Activated CD4-positive, alpha-beta T cell treated with anti-CD3 and anti-CD28 coated beads for 36 hours (primary cell): Measurements from ENCODE around the gene TSPEAR. TPM values are rescaled to one million over a fixed set of nuclear protein-coding genes. Genes with fewer than 3 reads are reported as not detected.
"Not testable (repeated sequence)": the region's sequence is repeated elsewhere in the genome, so short reads cannot be mapped to it uniquely, and the experiment has no call there.

Source experiments
- ATAC-seq: fragments of 200-7000 bp; cut with Tn5 transposase; one replicate; pipeline ENCODE4 v1.10.0; 2021; ENCODE audit warnings: mild to moderate bottlenecking, moderate library complexity
- CTCF ChIA-PET: fragments of 350-600 bp; sonication (Branson Sonifier 250); formaldehyde crosslinking; loops from one replicate; lab custom pipeline; 2021; ENCODE audit warnings: antibody characterized with exemption; lab: Charles Lee
- POLR2A ChIA-PET: fragments of 350-600 bp; sonication (Branson Sonifier 250); formaldehyde crosslinking; loops from one replicate; lab custom pipeline; 2021; ENCODE audit warnings: antibody characterized with exemption, inconsistent platforms; lab: Charles Lee
- DNase-seq: peaks from one replicate; pipeline ENCODE4 v3.0.0-alpha.2; 2020
- H3K27ac Mint-ChIP-seq: one replicate; pipeline ENCODE4 v1.8.0; 2021; ENCODE audit warnings: mixed read lengths
- H3K27me3 Mint-ChIP-seq: one replicate; pipeline ENCODE4 v1.8.0; 2021; ENCODE audit warnings: mixed read lengths
- H3K36me3 Mint-ChIP-seq: one replicate; pipeline ENCODE4 v1.8.0; 2021; ENCODE audit warnings: low read depth, mixed read lengths
- H3K4me1 Mint-ChIP-seq: one replicate; pipeline ENCODE4 v1.8.0; 2021; ENCODE audit warnings: mixed read lengths
- H3K4me3 Mint-ChIP-seq: one replicate; pipeline ENCODE4 v1.8.0; 2021; ENCODE audit warnings: mild to moderate bottlenecking, moderate library complexity, mixed read lengths
- H3K9me3 Mint-ChIP-seq: one replicate; pipeline ENCODE4 v1.8.0; 2021; ENCODE audit warnings: low read depth, mixed read lengths
- intact Hi-C, 2 experiments: fragments of 100-400 bp; cut with DNase I in 1 of 2; cut with micrococcal nuclease in 1 of 2; formaldehyde crosslinking; loops; one replicate each; pipeline versions ENCODE4 v1.14.2 to v1.15.1; 2022 to 2024; cut with DNase I, micrococcal nuclease
- total RNA-seq, 2 experiments: library from RNA; stranded (reverse); gene quantifications; one replicate each; pipeline ENCODE4 v1.2.3, GENCODE V29; 2021

TSPEAR gene
- total RNA-seq, 2 experiments from 2014 or later: not detected

DNA sequence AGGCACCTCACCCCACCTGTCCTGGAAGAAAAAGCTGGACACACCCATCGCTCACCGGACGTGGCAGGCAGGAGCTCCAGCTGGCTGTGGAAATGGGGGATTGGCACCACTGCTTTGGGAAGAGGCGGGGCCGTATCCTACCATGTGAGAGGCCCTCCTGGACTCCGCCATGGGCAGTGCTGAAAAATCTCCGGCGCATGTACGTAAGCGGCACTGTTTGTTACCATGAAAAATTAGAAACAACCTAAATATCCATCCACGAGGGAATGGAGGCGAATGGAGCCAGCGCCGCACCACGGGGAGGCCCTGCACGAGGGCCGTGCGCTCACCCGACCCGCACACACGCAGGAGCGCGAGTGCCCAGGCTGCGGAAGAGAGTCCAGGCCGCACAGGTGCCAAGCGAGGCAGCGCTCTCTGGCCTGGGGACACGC, 96.4 kb downstream of the TSPEAR start:
- Mint-ChIP-seq H3K9me3 (peaks cover 20% of the 10 kb centered on the region), H3K4me1 (peaks cover 39% of the 10 kb centered on the region), H3K27me3 (no peaks in the 10 kb centered on the region), H3K4me3 (no peak overlapping the region), H3K27ac (no peak overlapping the region), H3K36me3 (peaks cover 18% of the 10 kb centered on the region)
- no peak for ATAC-seq
- intact Hi-C loops: loop anchor here (5.0 kb wide), 2 partner anchors 37 to 68 kb away; partner anchors contain the start of gene KRTAP12-4 (in 1 of the 2)
- POLR2A ChIA-PET: no interaction called here
- DNase-seq: no peak
- CTCF ChIA-PET: no interaction called here

DNA sequence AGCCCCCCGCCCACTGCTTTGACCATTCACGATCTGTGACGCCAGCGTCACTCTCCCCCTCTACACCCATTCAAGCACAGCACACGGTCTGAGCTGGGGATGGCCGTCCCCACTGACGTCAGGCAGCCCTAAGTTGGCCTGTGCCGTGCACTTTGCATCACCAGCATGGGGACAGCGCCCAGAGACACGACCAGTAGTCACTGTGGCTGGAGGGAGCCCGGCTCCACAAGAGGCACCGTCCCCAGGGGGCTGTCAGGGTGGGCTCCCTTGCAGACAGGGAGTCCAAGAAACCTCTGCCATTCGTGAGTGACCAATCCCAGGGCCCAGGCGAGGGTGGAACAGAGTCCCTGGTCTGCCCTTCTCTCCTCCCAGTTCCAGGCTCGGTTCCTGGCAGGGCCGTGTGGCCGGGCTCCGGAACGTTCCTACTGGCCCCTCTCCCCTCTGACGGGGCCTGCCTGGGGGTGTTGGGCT, 97.2 kb downstream of the TSPEAR start:
- Mint-ChIP-seq H3K36me3 (peaks cover 13% of the 10 kb centered on the region), H3K27ac (no peak overlapping the region), H3K4me3 (no peak overlapping the region), H3K9me3 (peaks cover 19% of the 10 kb centered on the region), H3K4me1 (peaks cover 32% of the 10 kb centered on the region), H3K27me3 (no peaks in the 10 kb centered on the region)
- DNase-seq (no peak), ATAC-seq (no peak)
- CTCF ChIA-PET: no interaction called here
- intact Hi-C loops: no loop called here
- POLR2A ChIA-PET: no interaction called here

- H3K27me3 Mint-ChIP-seq: no peaks in the 10 kb centered on the region
- ChIA-PET CTCF (no interaction called here), POLR2A (no interaction called here)
- DNase-seq (no peak), ATAC-seq (no peak)
- no peak overlapping the region for H3K4me3 Mint-ChIP-seq
- peaks cover 26% of the 10 kb centered on the region for H3K4me1 Mint-ChIP-seq
- intact Hi-C loops: no loop called here
- H3K27ac Mint-ChIP-seq: no peak overlapping the region
- H3K36me3 Mint-ChIP-seq: peaks cover 8% of the 10 kb centered on the region
- H3K9me3 Mint-ChIP-seq: peaks cover 21% of the 10 kb centered on the region
Observed at GRCh38 chr21:44613386-44614155, 97.8 kb downstream of the TSPEAR start.

DNA sequence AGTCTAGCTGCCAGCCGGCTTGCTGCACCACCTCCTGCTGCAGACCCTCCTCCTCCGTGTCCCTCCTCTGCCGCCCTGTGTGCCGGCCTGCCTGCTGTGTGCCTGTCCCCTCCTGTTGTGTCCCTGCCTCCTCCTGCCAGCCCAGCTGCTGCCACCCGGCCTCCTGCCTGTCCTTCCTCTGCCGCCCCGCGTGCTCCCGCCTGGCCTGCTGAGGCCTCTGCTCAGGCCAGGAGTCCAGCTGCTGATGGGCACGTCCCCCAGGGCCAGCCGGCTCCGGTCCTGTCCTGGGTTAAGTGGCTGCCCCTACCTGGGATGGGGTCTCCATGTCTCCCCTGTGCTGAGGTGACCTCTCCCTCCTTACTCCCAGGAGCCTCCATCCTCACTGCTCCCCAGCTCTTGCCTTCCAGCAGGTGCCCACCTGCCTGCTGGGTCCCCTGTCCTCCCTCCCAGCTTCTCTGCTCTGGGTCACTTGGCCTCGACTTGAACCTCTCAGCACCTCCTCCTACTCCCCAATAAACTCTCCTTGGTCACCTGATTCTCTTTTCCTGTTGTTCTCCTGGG, 98.6 kb downstream of the TSPEAR start:
- CTCF ChIA-PET: no interaction called here
- H3K4me3 Mint-ChIP-seq: no peak overlapping the region
- intact Hi-C loops: no loop called here
- peaks cover 17% of the 10 kb centered on the region for H3K4me1 Mint-ChIP-seq
- no peak overlapping the region for H3K27ac Mint-ChIP-seq
- peaks cover 8% of the 10 kb centered on the region for H3K36me3 Mint-ChIP-seq
- POLR2A ChIA-PET: no interaction called here
- no peaks in the 10 kb centered on the region for H3K27me3 Mint-ChIP-seq
- no peak for DNase-seq
- ATAC-seq: no peak
- peaks cover 18% of the 10 kb centered on the region for H3K9me3 Mint-ChIP-seq

GRCh38 chr21:44612029-44612486, 99.3 kb downstream of the TSPEAR start, which contains the start of gene KRTAP10-8:
Gene KRTAP10-8, plus strand, starts transcription at chr21:44612079. Its CDS starts 22 bp downstream, at chr21:44612101.
- DNase-seq (no peak), ATAC-seq (no peak)
- no peak within 1 kb of the TSS for H3K4me3 Mint-ChIP-seq
- H3K27me3 Mint-ChIP-seq: no peaks in the 10 kb centered on the region
- CTCF ChIA-PET: no interaction called here
- H3K36me3 Mint-ChIP-seq: peaks cover 8% of the 10 kb centered on the region
- no peak within 1 kb of the TSS for H3K27ac Mint-ChIP-seq
- peaks cover 11% of the 10 kb centered on the region for H3K4me1 Mint-ChIP-seq
- intact Hi-C loops: no loop called here
- peaks cover 18% of the 10 kb centered on the region for H3K9me3 Mint-ChIP-seq
- POLR2A ChIA-PET: no interaction called here

GRCh38 chr21:44611551-44611950, 99.8 kb downstream of the TSPEAR start:
- H3K4me1 Mint-ChIP-seq: peaks cover 6% of the 10 kb centered on the region
- peaks cover 18% of the 10 kb centered on the region for H3K9me3 Mint-ChIP-seq
- intact Hi-C loops: no loop called here
- DNase-seq: no peak
- ChIA-PET POLR2A (no interaction called here), CTCF (no interaction called here)
- no peak overlapping the region for H3K27ac Mint-ChIP-seq
- no peaks in the 10 kb centered on the region for H3K27me3 Mint-ChIP-seq
- no peak overlapping the region for H3K4me3 Mint-ChIP-seq
- peaks cover 8% of the 10 kb centered on the region for H3K36me3 Mint-ChIP-seq
- ATAC-seq: no peak

DNA sequence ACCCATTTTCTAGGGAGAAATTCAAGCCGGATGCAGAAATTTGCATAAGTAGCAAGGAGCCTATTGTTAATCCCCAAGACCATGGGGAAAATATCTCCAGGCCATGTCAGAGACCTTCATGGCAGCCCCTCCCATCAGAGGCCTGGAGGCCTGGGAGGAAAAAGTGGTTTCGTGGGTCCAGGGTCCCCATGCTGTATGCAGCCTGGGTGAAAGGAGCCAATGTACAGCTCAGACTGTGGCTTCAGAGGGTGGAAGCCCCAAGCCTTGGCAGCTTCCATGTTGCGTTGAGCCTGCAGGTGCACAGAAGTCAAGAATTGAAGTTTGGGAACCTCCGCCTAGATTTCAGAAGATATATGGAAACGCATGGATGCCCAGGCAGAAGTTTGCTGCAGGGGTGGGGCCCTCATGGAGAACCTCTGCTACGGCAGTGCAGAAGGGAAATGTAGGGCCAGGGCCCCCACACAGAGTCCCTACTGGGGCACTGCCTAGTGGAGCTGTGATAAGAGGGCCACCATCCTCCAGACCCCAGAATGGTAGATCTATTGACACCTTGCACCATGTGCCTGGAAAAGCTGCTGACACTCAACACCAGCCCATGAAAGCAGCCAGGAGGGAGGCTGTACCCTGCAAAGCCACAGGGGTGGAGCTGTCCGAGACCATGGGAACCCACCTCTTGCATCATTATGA, 101.1 kb downstream of the TSPEAR start:
- H3K4me1 Mint-ChIP-seq, H3K36me3 Mint-ChIP-seq, DNase-seq, H3K27me3 Mint-ChIP-seq, ATAC-seq, H3K27ac Mint-ChIP-seq, H3K4me3 Mint-ChIP-seq, intact Hi-C loops, POLR2A ChIA-PET: not testable (repeated sequence)
- H3K9me3 Mint-ChIP-seq: peaks cover 18% of the 10 kb centered on the region
- CTCF ChIA-PET: interaction anchor here (0.5 to 0.9 kb wide), 2 partner anchors 16 to 36 kb away, joined by 3 read pairs; no protein-coding TSS in a partner anchor

- peaks cover 8% of the 10 kb centered on the region for H3K36me3 Mint-ChIP-seq
- H3K27me3 Mint-ChIP-seq: peaks cover 4% of the 10 kb centered on the region
- H3K4me1 Mint-ChIP-seq: no peaks in the 10 kb centered on the region
- peaks cover 18% of the 10 kb centered on the region for H3K9me3 Mint-ChIP-seq
- no peak overlapping the region for H3K4me3 Mint-ChIP-seq
- ATAC-seq (no peak), DNase-seq (no peak)
- no peak overlapping the region for H3K27ac Mint-ChIP-seq
- POLR2A ChIA-PET: no interaction called here
- intact Hi-C loops: no loop called here
- CTCF ChIA-PET: interaction anchor here (0.9 to 1.0 kb wide), 2 partner anchors 10 to 14 kb away, joined by 3 read pairs; no protein-coding TSS in a partner anchor
Observed at GRCh38 chr21:44609193-44609592, 102.2 kb downstream of the TSPEAR start.

DNA sequence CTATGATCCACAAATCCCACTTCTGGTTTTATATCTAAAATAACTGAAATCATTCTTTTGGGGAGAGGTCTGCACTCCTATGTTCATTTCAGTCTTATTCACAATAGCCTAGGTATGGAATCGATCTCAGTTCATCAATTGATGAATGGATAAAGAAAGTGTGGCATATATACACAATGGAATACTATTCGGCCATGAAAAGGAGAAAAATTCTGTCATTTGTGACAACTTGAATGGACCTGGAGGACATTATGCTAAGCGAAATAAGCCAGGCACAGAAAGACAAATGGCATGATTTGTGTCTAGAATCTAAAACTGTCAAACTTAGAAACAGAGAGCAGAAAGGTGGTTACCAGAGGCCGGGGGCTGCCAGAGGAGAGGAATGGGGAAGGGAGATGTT, 104.9 kb downstream of the TSPEAR start:
- Mint-ChIP-seq H3K27me3 (peaks cover 4% of the 10 kb centered on the region), H3K4me3 (no peak overlapping the region), H3K36me3 (peaks cover 8% of the 10 kb centered on the region), H3K4me1 (no peaks in the 10 kb centered on the region), H3K9me3 (peaks cover 17% of the 10 kb centered on the region), H3K27ac (no peak overlapping the region)
- DNase-seq: no peak
- ATAC-seq: no peak
- intact Hi-C loops: no loop called here
- ChIA-PET POLR2A (no interaction called here), CTCF (interaction anchor here (0.8 kb wide), 1 partner anchor 186 kb away, joined by 3 read pairs; no protein-coding TSS in a partner anchor)

GRCh38 chr21:44603911-44604310, 107.5 kb downstream of the TSPEAR start:
- no peak overlapping the region for H3K4me3 Mint-ChIP-seq
- intact Hi-C loops: no loop called here
- ATAC-seq (no peak), DNase-seq (no peak)
- no peak overlapping the region for H3K27ac Mint-ChIP-seq
- H3K36me3 Mint-ChIP-seq: no peaks in the 10 kb centered on the region
- peaks cover 4% of the 10 kb centered on the region for H3K27me3 Mint-ChIP-seq
- H3K4me1 Mint-ChIP-seq: no peaks in the 10 kb centered on the region
- H3K9me3 Mint-ChIP-seq: peaks cover 2% of the 10 kb centered on the region
- CTCF ChIA-PET: no interaction called here
- POLR2A ChIA-PET: no interaction called here

GRCh38 chr21:44603109-44603875, 108.1 kb downstream of the TSPEAR start:
- H3K4me3 Mint-ChIP-seq: no peak overlapping the region
- intact Hi-C loops: no loop called here
- ATAC-seq (no peak), DNase-seq (no peak)
- CTCF ChIA-PET: no interaction called here
- H3K4me1 Mint-ChIP-seq: no peaks in the 10 kb centered on the region
- no peak overlapping the region for H3K27ac Mint-ChIP-seq
- peaks cover 4% of the 10 kb centered on the region for H3K9me3 Mint-ChIP-seq
- POLR2A ChIA-PET: no interaction called here
- H3K36me3 Mint-ChIP-seq: no peaks in the 10 kb centered on the region
- H3K27me3 Mint-ChIP-seq: peaks cover 4% of the 10 kb centered on the region
